Right lobe of liver (tissue), 6 donors: ENCODE measurements around the gene ASB15. TPM values are rescaled to one million over a fixed set of nuclear protein-coding genes. Genes with fewer than 3 reads are reported as not detected.

Source experiments
- ATAC-seq, 4 donors: fragments of 200-7000 bp; cut with Tn5 transposase; one replicate each; pipeline ENCODE4 v1.9.1; 2020; ENCODE audit warnings: mild to moderate bottlenecking in 4 of 4, moderate library complexity in 4 of 4
- DNase-seq, 3 donors: peaks; one replicate each; pipeline ENCODE4 v3.0.0-alpha.2; 2020
- H3K27ac ChIP-seq, 3 donors: fragments of 200-600 bp; one replicate each; pipeline ENCODE4 v1.8.0; 2022
- H3K27me3 ChIP-seq, 2 donors: fragments of 200-600 bp; one replicate each; pipeline ENCODE4 v1.8.0; 2022
- H3K36me3 ChIP-seq, 4 donors: fragments of 200-600 bp; sonication (generic) in 1 of 4; one replicate each; pipeline versions ENCODE4 v1.5.1 to v1.8.0; 2017 to 2022; ENCODE audit warnings: control low read depth in 1 of 4
- H3K4me1 ChIP-seq, 4 donors: fragments of 200-600 bp; sonication (generic) in 1 of 4; one replicate each; pipeline versions ENCODE4 v1.5.1 to v1.8.0; 2017 to 2022; ENCODE audit warnings: control low read depth in 1 of 4
- H3K4me3 ChIP-seq, 3 donors: fragments of 200-600 bp; one replicate each; pipeline ENCODE4 v1.8.0; 2022
- H3K9me3 ChIP-seq, 4 donors: fragments of 200-600 bp; sonication (generic) in 1 of 4; one replicate each; pipeline versions ENCODE4 v1.5.1 to v1.8.0; 2017 to 2022; ENCODE audit warnings: control low read depth in 1 of 4
- POLR2A ChIP-seq: fragments of 450-650 bp; IDR thresholded peaks from one replicate; pipeline ENCODE4 v1.6.1; 2017; ENCODE audit warnings: antibody characterized with exemption, mild to moderate bottlenecking
- WGBS: methylation state at CpG from one replicate; pipeline ENCODE4 v1.1.6; 2018; ENCODE audit warnings: low coverage, low lambda C conversion rate; ENCODE audit not compliant: insufficient coverage; ENCODE audit errors: missing lambda C conversion rate; 5-methylcytosine and 5-hydroxymethylcytosine counted together
- intact Hi-C, 2 donors: fragments of 100-400 bp; cut with DNase I; formaldehyde crosslinking; loops; one replicate each; pipeline versions ENCODE4 v1.11.2 to v1.14.1; 2022
- total RNA-seq, 6 experiments: library from RNA; depleted of rRNA in 2 of 6; stranded (reverse); fragments of >200 nt in 2 of 6; fragmentation: NEBNext Ultra II Directional in 3 of 6; extraction: Animal tissue kit (Norgen Biotek cat#: 25700) in 3 of 6; gene quantifications; one replicate each; pipeline versions ENCODE4 v1.1.0 to v1.2.4, GENCODE V29; 2016 to 2023
- TF ChIP-seq, protein P1 (sequence below), 4 donors: fragments of 200-600 bp in 3 of 4; fragments of 450-650 bp in 1 of 4; IDR thresholded peaks; one replicate each; pipeline versions ENCODE4 v1.5.1 to v1.8.0; 2016 to 2022; ENCODE audit warnings: antibody characterized with exemption in 4 of 4, mild to moderate bottlenecking in 2 of 4
- donor health status: DM: no; HTN: yes; CAD: no.
- donor health status: DM: no; HTN: no; CAD: no.
- donor health status: DM: no; HTN: no; CAD: no.
- donor health status: DM: no; HTN: yes; CAD: no.
- donor health status: DM: no; HTN: yes; CAD: no.

The ASB15 gene
- total RNA-seq, 6 experiments from 2014 or later = not detected

DNA sequence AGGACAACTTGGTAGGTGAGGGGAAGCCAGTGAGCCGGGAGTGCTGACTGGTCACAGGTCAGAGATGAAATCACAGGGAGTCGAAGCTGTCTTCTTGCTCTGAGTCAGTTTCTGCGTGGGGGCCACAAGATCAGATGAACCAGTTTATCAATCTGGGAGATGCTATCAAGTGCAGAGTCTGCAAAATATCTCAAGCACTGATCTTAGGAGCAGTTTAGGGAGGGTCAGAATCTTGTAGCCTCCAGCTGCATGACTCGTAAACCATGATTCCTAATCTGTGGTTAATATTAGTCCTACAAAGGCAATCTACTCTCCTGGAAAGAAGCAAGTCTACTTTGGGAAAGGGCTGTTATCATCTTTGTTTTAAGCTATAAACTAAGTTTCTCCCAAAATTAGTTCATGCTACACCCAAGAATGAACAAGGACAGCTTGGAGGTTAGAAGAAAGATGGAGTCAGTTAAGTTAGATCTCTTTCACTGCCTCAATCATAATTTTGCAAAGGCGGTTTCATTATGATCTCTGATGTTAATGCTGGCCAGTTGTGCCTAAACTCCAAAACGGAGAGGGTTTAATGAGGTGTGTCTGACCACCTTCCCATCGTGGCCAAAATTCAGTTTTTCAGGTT lies 45.6 kb downstream of the ASB15 start:
- Histone ChIP-seq H3K4me3 (no peak overlapping the region), H3K27me3 (no peaks in the 10 kb centered on the region), H3K27ac (no peak overlapping the region), H3K36me3 (no peaks in the 10 kb centered on the region), H3K4me1 (peaks cover 0 to 25% (median 7%) of the 10 kb centered on the region in 4 donors), H3K9me3 (no peaks in the 10 kb centered on the region)
- TF ChIP-seq, protein P1, sequence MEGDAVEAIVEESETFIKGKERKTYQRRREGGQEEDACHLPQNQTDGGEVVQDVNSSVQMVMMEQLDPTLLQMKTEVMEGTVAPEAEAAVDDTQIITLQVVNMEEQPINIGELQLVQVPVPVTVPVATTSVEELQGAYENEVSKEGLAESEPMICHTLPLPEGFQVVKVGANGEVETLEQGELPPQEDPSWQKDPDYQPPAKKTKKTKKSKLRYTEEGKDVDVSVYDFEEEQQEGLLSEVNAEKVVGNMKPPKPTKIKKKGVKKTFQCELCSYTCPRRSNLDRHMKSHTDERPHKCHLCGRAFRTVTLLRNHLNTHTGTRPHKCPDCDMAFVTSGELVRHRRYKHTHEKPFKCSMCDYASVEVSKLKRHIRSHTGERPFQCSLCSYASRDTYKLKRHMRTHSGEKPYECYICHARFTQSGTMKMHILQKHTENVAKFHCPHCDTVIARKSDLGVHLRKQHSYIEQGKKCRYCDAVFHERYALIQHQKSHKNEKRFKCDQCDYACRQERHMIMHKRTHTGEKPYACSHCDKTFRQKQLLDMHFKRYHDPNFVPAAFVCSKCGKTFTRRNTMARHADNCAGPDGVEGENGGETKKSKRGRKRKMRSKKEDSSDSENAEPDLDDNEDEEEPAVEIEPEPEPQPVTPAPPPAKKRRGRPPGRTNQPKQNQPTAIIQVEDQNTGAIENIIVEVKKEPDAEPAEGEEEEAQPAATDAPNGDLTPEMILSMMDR (IDR thresholded peaks at IDR 0.05) = no peak
- no peak for TF ChIP-seq POLR2A
- ATAC-seq (no peak), DNase-seq (no peak)
- intact Hi-C loops = no loop called here
- WGBS = 65% methylated on average over 3 of the region's 7 CpGs

DNA sequence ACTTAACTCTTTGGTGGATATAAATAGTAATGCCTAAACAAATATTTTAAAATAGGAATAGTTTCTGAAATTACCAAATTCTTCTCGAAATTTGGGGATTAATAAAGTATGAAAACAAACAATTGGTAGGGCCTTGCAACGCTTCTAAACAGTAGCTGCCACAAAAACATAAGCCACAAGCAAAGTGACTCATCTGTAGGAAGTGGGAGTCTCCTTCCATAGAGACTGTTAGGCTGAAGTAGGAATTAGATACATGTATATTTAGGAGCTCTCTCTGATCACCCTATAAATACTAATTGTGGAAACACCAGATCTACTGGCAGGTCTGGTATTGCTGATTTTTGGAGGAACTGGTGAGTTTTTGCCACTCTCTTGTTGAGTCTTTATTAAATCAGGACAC lies 48.3 kb downstream of the ASB15 start:
- no peaks in the 10 kb centered on the region for H3K9me3 ChIP-seq
- no peak overlapping the region for H3K4me3 ChIP-seq
- intact Hi-C loops = no loop called here
- peaks cover 0 to 5% (median 2%) of the 10 kb centered on the region in 4 donors for H3K4me1 ChIP-seq
- ATAC-seq (no peak), DNase-seq (no peak)
- 84% methylated on average over 2 of the region's 2 CpGs for WGBS
- TF ChIP-seq, protein P1 (IDR thresholded peaks at IDR 0.05) = no peak
- no peak for TF ChIP-seq POLR2A
- no peaks in the 10 kb centered on the region for H3K27me3 ChIP-seq
- H3K36me3 ChIP-seq = no peaks in the 10 kb centered on the region
- H3K27ac ChIP-seq = no peak overlapping the region

DNA sequence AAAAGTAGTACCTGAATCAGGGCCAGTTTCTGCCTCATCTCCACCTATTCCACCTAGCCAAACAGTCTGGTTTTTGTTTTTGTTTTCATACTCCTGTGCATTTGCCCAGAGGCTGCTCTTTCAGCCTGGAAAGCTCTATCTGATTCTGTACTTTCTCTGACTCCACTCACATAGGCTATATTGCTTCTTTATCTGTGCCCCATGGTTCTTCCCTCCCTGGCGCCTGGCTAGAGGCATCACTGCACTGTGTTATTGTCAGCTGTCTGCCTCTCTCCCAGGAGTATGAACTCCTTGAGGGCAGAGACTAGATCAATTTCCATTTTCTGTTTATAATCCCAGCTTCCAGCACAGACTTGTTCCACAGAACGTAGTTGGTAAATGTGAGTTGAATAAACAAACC lies 49.0 kb downstream of the ASB15 start:
- no peaks in the 10 kb centered on the region for H3K36me3 ChIP-seq
- no peak overlapping the region for H3K4me3 ChIP-seq
- no peak overlapping the region for H3K27ac ChIP-seq
- H3K27me3 ChIP-seq = no peaks in the 10 kb centered on the region
- no peak for ATAC-seq
- no peaks in the 10 kb centered on the region for H3K4me1 ChIP-seq
- no peak for DNase-seq
- TF ChIP-seq, protein P1 (IDR thresholded peaks at IDR 0.05) = no peak
- TF ChIP-seq POLR2A = no peak
- WGBS = 63% methylated on average over 2 of the region's 2 CpGs
- intact Hi-C loops = no loop called here
- no peaks in the 10 kb centered on the region for H3K9me3 ChIP-seq

DNA sequence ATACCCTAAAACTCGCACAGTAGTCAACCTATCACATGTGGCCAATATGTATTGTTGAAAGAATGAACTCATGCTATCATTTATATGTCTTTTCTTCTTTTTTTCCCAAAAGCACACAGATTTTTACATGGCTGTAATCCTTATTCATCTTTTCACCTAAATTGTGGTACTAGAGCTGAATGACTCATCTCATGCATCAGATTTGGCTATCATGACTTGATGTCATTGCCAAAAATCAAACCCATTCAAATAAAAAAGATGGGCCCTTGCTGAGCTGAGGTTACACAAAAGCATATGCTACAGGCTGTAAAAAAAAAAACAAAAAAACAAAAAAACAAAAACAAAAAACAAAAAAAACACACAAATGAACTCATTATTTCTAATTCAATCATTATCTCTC lies 50.8 kb downstream of the ASB15 start:
- 83% methylated on average over 1 of the region's 1 CpG for WGBS
- intact Hi-C loops = no loop called here
- no peak for ATAC-seq
- Histone ChIP-seq H3K27me3 (no peaks in the 10 kb centered on the region), H3K9me3 (no peaks in the 10 kb centered on the region), H3K4me1 (no peaks in the 10 kb centered on the region), H3K36me3 (no peaks in the 10 kb centered on the region), H3K27ac (no peak overlapping the region), H3K4me3 (no peak overlapping the region)
- TF ChIP-seq, protein P1 (IDR thresholded peaks at IDR 0.05) = no peak
- DNase-seq = no peak

DNA sequence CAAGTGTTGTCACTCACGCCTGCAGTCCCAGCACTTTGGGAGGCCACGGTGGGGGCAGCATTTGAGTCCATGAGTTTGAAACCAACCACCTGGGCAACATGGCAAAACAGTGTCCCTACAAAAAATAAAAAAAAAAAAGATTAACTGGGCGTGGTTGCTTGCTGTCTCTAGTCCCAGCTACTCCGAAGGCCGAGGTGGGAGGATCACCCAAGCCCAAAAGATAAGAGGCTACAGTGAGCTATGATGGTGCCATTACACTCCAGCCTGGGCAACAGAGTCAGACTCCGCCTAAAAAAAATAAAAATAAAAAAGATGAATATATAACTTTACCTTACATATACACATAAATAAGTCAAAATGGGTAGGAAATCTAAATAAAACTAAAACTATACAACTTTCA lies 51.5 kb downstream of the ASB15 start:
- no peak for TF ChIP-seq POLR2A
- TF ChIP-seq, protein P1 (IDR thresholded peaks at IDR 0.05) = no peak
- Histone ChIP-seq H3K4me3 (no peak overlapping the region), H3K36me3 (no peaks in the 10 kb centered on the region), H3K9me3 (no peaks in the 10 kb centered on the region), H3K27ac (no peak overlapping the region), H3K4me1 (peaks cover 0 to under 1% (median 0%) of the 10 kb centered on the region in 4 donors), H3K27me3 (no peaks in the 10 kb centered on the region)
- 87% methylated on average over 6 of the region's 6 CpGs for WGBS
- intact Hi-C loops = no loop called here
- DNase-seq = no peak
- no peak for ATAC-seq
